NCI-H82 (cell line): ENCODE data around the gene MYL6B.
"Not testable (repeated sequence)": the region's sequence is repeated elsewhere in the genome, so short reads cannot be mapped to it uniquely, and the experiment has no call there.

Experiments used
- DNase-seq: peaks from one replicate; lab custom pipeline; 2025; lab: John Stamatoyannopoulos, UW

The MYL6B gene

DNA sequence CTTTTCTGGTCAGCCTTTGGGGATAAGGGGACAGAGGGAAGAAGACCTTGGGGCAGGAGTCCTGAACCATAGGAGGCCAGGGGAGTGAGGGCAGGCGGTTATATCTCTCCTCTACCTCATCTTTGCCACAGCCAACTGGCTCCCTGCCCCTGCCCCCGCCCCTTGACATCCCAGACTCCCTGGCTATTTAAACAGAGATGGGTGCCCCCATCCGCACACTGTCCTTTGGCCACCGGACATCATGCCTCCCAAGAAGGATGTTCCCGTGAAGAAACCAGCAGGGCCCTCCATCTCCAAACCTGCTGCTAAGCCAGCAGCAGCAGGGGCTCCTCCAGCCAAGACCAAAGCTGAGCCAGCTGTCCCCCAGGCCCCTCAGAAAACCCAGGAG is 1.3 kb downstream of the MYL6B start:
- no peak for DNase-seq

DNA sequence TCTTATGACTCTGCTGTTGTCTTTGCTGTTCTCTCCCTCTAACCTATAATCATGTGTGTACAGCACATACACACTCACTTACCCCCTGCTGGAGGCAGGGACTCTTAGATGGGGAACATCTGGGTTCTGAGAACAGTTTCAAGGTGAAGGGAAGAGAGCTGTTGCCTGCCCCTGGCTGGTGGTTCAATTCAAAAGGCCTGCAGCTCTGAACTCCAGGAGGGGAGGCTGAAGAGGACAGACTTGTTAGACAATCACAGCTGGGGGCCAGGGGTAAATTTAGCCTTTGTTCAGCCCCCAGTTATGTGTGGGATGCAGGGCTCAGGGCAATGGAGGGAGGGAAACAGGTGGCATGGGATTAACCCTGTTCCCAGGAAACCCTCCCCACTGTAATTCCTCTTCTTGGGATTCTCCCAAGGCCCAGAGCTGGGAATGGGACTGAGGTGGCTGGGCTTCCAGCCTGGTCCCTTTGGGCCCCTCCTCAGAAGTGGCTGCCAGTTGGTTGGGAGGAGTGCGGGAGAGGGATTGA is 1.9 kb downstream of the MYL6B start:
- peak; percentile 90 for DNase-seq

DNA sequence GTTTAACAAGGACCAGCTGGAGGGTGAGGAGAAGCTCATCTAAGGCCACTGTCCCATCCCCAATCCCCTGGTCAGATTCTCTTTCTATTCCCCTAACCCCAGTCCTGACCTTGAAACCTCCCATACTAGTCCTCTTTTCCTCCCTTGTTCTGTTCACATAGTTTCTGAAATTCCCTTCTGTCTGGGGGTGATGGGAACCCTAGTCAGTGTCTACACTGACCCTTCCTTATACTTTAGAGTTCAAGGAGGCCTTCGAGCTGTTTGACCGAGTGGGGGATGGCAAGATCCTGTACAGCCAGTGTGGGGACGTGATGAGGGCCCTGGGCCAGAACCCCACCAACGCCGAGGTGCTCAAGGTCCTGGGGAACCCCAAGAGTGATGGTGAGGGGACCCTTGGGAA is 2.4 kb downstream of the MYL6B start:
- DNase-seq, result no peak

GRCh38 chr12:56155256-56155845 is 3.0 kb downstream of the MYL6B start:
- DNase-seq, result no peak

GRCh38 chr12:56156464-56157200 is 4.2 kb downstream of the MYL6B start:
- not testable (repeated sequence) for DNase-seq

GRCh38 chr12:56157201-56158028 is 5.0 kb downstream of the MYL6B start:
- peak; percentile 87 for DNase-seq

DNA sequence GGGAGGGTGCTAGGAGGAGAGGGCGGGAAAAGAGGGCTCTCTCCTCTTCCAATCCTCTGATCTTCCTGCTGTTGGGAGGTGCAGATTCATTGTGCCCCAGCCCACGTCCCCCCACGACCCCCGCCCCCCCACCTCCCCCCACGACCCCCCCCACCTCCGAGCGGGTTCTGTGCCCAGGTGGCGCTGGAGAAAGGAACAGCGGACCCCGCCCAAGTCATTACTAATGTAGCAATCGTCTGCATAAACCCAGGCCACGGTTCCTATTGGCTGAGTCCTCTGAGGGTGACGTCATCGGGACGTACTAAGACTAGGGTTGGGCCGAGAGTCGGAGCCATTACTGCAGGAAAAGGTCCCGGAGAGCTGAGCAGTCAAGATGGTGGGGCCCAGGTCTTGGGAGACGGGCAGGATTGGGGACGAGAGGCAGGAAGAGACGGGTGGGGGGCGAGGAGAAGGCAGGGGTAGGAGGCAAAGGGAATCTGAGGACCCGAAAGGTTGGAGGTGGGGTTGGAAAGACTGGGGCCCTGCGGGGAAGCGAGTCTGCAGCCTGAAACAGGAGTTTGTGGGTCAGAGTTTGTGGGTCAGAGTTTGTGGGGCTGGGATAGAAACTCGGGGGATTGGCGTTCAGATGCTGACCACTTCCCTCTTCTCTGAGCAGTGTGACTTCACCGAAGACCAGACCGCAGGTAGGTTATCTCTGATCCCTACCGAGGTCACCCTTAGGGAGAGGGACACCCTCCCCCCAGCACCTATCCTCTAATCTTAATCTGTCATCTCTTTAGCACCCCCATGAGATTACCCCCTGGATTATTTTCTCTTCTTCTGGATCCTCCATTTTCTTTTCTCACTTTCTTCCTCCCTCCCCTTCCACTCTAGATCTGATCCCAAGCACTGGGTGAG is 5.9 kb downstream of the MYL6B start, which contains the start of gene MYL6:
TSS of gene MYL6 (plus strand) at position 331 of the 897 bp plus-strand sequence. CDS start at position 374, 43 bp downstream.
- DNase-seq, result peak; percentile 100

GRCh38 chr12:56158926-56159461 is 6.6 kb downstream of the MYL6B start:
- peak; percentile 59 for DNase-seq

- no peak for DNase-seq
Measured at GRCh38 chr12:56159482-56160192, 7.2 kb downstream of the MYL6B start.

- DNase-seq, result no peak
Measured at GRCh38 chr12:56160193-56160763, 7.9 kb downstream of the MYL6B start.

DNA sequence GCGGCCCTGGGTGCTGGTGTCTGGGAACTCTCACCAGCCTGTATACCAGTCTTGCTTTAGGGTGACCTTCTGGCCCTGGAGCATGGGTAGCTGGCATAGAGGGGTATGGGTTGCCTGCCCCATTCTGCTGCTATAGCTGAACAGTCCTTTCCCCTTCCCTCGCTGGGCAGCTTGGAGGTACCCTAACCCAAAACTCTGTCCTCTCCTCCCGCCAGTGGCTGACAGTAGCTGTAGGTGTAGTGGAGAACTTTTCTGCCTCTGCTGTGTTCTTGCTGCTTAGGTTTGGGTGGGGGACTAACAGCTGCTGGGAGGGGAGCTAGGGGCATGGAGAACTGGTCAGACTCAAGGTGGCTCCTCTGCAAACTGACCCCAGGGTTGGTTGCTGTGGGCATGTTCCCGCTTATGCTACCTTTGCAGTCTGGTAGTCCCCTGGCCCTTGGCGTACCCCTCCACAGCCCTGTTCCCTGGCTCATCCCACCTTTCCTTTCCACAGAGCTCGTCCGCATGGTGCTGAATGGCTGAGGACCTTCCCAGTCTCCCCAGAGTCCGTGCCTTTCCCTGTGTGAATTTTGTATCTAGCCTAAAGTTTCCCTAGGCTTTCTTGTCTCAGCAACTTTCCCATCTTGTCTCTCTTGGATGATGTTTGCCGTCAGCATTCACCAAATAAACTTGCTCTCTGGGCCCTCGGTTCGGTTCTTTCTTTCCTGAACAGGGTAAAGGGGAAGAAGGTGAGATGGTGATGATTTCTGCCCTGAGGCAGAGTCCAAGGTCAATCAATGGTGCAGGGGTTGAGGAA is 8.7 kb downstream of the MYL6B start:
- no peak for DNase-seq

- DNase-seq, result no peak
Measured at GRCh38 chr12:56161690-56162351, 9.4 kb downstream of the MYL6B start.

GRCh38 chr12:56162468-56163290 is 10.3 kb downstream of the MYL6B start:
- peak; percentile 47 for DNase-seq

DNA sequence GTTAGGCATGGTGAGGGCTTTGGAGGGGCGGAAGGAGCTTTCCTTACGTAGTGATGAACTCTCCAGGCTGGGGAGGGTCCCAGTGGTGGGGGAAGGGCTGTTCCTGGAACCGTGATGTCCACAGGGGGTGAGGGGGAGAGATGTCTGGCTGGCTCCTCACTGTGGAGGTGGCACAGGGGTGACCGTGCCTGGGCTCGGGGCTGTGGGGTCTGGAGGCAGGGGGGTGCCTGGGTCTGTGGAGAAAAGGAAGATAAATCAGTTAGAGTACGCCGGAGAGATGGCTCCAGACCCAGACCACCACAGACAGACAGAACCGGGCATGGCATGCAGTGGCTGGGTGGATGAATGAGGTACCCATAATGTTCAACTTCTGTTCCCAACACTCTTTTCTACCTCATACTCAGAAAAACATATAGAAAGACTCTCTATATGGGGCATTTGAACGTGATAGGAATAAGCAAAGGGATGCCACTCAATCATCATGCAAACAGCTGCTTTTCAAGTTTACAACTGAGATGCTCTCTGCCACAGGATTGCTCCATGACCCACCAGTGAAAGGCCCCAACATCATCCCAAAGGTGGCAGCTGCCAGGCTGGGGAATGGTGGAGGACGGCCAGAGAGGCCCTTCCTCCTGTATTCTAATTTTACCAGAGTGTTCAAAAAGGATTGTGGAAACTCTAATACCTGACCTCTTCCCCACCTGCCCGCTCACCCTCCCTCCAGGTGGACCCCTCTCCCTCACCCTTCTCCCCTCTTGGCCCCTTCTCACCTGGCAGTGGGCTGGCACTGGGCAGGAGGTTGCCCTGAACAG is 11.4 kb downstream of the MYL6B start:
- DNase-seq, result no peak

- DNase-seq, result no peak
Measured at GRCh38 chr12:56164345-56164729, 11.9 kb downstream of the MYL6B start.

DNA sequence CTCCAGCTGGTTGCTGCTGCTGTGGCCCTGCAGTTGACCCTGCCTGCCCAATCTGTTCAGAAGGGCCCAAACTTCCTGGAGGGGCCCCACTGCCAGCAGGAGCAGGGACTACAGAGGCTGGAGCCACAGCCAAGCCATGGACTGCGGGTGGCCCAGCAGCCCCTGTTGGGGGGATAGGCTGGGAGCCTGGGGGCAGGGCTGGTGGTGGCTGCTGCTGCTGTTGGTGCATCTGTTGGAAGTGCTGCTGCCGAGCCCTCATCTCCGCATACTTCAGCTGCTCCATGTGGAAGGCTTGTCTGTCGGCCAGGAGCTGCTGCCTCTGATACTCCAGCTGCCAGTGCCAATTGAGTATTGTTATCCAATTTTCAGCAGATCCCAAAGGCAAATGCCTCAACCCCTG is 13.0 kb downstream of the MYL6B start:
- no peak for DNase-seq

- no peak for DNase-seq
Measured at GRCh38 chr12:56169229-56169759, 16.9 kb downstream of the MYL6B start.
